Osteocyte (in vitro differentiated cells): Measurements from ENCODE around the gene GALNT17. TPM values are rescaled to one million over a fixed set of nuclear protein-coding genes. Genes with fewer than 3 reads are reported as not detected.
A peak's percentile ranks its signal among the peaks of the same experiment; 100 is the strongest.

ENCODE experiments used
- DNase-seq: peaks from one replicate; pipeline ENCODE4 v3.0.0; 2021; ENCODE audit warnings: mixed read lengths; ENCODE audit not compliant: unreplicated experiment; ENCODE audit errors: extremely low spot score
- H3K27ac Mint-ChIP-seq: one replicate; pipeline ENCODE4 v1.8.0; 2021; ENCODE audit warnings: mild to moderate bottlenecking, mixed read lengths; ENCODE audit not compliant: unreplicated experiment
- H3K27me3 Mint-ChIP-seq: one replicate; pipeline ENCODE4 v1.8.0; 2021; ENCODE audit warnings: mixed read lengths; ENCODE audit not compliant: unreplicated experiment
- H3K36me3 Mint-ChIP-seq: one replicate; pipeline ENCODE4 v1.8.0; 2021; ENCODE audit warnings: mixed read lengths; ENCODE audit not compliant: unreplicated experiment
- H3K4me1 Mint-ChIP-seq: one replicate; pipeline ENCODE4 v1.8.0; 2021; ENCODE audit warnings: mixed read lengths; ENCODE audit not compliant: unreplicated experiment
- H3K4me3 Mint-ChIP-seq: one replicate; pipeline ENCODE4 v1.8.0; 2021; ENCODE audit warnings: mild to moderate bottlenecking, moderate library complexity, mixed read lengths; ENCODE audit not compliant: unreplicated experiment
- H3K9me3 Mint-ChIP-seq: one replicate; pipeline ENCODE4 v1.8.0; 2021; ENCODE audit warnings: mixed read lengths; ENCODE audit not compliant: unreplicated experiment
- microRNA-seq: library from miRNA; unstranded; fragments of <30 nt; microRNA quantifications from one replicate; pipeline ENCODE4 v1.1.0, GENCODE V29; 2020; ENCODE audit not compliant: unreplicated experiment
- total RNA-seq: library from RNA; stranded (reverse); gene quantifications from 2 replicates; pipeline ENCODE4 v1.2.1, GENCODE V29; 2021
- TF ChIP-seq, protein P1 (sequence below): fragments of 200-600 bp; sonication (generic); IDR thresholded peaks from 2 replicates; pipeline ENCODE4 v1.5.0; 2021; ENCODE audit warnings: antibody characterized with exemption, mild to moderate bottlenecking, moderate library complexity

GALNT17 gene
- total RNA-seq, 1 donor from 2014 or later = 1.4 TPM

GRCh38 chr7:71754828-71755227, 622.9 kb downstream of the GALNT17 start:
- Mint-ChIP-seq H3K36me3 (no peaks in the 10 kb centered on the region), H3K4me1 (no peaks in the 10 kb centered on the region), H3K27me3 (peaks cover 10% of the 10 kb centered on the region), H3K4me3 (no peak overlapping the region), H3K9me3 (peaks cover 6% of the 10 kb centered on the region), H3K27ac (no peak overlapping the region)
- DNase-seq = peak; percentile 57
- TF ChIP-seq, protein P1, sequence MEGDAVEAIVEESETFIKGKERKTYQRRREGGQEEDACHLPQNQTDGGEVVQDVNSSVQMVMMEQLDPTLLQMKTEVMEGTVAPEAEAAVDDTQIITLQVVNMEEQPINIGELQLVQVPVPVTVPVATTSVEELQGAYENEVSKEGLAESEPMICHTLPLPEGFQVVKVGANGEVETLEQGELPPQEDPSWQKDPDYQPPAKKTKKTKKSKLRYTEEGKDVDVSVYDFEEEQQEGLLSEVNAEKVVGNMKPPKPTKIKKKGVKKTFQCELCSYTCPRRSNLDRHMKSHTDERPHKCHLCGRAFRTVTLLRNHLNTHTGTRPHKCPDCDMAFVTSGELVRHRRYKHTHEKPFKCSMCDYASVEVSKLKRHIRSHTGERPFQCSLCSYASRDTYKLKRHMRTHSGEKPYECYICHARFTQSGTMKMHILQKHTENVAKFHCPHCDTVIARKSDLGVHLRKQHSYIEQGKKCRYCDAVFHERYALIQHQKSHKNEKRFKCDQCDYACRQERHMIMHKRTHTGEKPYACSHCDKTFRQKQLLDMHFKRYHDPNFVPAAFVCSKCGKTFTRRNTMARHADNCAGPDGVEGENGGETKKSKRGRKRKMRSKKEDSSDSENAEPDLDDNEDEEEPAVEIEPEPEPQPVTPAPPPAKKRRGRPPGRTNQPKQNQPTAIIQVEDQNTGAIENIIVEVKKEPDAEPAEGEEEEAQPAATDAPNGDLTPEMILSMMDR = no peak

DNA sequence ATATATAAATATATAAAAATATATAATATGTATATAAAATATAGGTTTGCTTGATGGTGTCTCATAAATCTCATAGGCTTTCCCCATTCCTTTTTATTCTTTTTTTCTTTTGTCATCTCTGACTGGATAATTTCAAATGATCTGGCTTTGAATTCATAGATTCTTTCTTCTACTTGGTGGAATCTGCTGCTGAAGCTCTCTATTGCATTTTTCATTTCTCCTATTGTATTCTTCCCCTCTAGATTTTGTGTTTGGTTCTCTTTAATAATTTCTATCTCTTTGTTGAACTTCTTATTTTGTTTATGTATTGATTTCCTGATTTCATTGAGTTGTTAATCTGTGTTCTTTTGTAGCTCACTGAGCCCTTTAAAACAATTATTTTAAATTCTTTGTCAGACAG, 629.4 kb downstream of the GALNT17 start:
- no peak overlapping the region for H3K4me3 Mint-ChIP-seq
- H3K27ac Mint-ChIP-seq = no peak overlapping the region
- DNase-seq = no peak
- no peaks in the 10 kb centered on the region for H3K27me3 Mint-ChIP-seq
- no peaks in the 10 kb centered on the region for H3K36me3 Mint-ChIP-seq
- H3K4me1 Mint-ChIP-seq = no peaks in the 10 kb centered on the region
- peaks cover 16% of the 10 kb centered on the region for H3K9me3 Mint-ChIP-seq
- TF ChIP-seq, protein P1 = no peak

Small RNA genes within 50 kb of the gene (microRNA-seq; reads per million reads assigned to microRNA genes)
- gene MIR3914-1 (not detected), gene MIR3914-2 (not detected)
